HG03571 (cell line): Measurements from ENCODE around the gene MDFIC.

Source experiments
- ATAC-seq: cut with Tn5 transposase; IDR thresholded peaks from one replicate; pipeline ENCODE4 v1.9.1; 2021; ENCODE audit not compliant: unreplicated experiment

Gene MDFIC

DNA sequence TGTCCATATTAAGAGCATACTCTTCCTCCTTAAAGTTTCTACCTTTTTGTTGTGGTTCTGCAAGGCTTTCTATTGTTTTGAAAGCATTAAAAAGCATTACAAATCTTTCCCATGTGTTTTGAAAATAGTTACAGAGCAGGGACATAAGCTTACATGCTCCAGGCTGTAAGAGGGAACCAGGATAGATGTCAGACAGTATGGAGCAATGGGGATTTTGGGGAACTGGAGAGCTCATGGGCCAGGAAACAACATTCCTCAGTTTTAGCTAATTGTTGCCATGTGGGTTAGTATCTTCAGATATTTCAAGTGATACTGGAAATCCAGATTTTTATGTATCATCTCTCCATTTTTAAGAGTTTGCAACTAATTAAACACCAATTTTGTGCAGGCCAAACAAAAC is 3.5 kb downstream of the MDFIC start:
- no peak for ATAC-seq

DNA sequence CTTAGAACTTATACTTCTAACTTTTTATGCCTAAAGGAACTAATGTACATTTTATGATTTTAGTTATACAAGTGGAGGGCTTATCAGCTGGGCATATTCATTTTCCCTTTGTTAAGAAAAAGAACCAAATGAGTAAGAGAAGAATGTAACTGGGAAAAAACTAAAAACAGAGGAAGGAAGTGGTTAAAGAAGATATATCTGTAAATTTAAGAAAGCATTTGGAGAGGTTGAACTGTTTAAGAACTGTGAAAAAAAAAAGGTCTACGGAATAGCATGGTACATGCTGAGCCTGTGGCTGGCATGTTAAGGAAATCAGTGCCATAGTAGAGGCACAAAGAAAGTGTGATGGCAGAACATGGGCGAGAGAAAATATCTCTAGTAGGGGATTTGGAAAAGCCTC is 6.2 kb downstream of the MDFIC start:
- ATAC-seq = no peak

- no peak for ATAC-seq
Measured at GRCh38 chr7:114929570-114929969, 7.7 kb downstream of the MDFIC start.

DNA sequence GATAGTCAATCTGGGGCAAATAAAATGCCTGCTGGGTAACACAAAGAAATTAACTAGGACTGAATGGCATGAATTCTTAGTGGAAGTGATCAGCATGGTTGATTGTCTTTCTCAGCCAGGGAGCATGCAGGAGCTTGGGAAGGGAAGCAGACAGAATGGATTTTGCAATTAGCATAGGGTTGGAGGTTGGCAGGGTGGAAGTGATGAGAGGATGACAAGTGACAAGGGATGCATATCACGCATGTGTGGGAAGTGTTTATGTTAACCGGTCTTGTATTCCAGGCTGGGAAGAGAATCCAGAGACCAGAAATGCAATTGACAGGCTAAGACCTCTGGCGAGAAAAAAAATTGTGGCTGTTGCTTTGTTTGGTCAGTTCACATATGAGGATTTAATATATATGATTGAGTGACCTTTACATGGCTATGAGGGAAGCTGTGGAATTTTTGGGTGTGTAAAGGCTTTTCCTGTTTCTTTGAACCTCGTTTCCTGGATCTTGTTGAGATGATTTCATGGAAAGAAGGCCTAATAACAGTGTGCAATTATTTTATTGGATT is 8.3 kb downstream of the MDFIC start:
- ATAC-seq = no peak

- ATAC-seq = peak; percentile 48
Measured at GRCh38 chr7:114930829-114931655, 9.1 kb downstream of the MDFIC start.

- ATAC-seq = peak; percentile 68
Measured at GRCh38 chr7:114931656-114932011, 9.7 kb downstream of the MDFIC start.

GRCh38 chr7:114932991-114933390 is 11.1 kb downstream of the MDFIC start:
- ATAC-seq = no peak

DNA sequence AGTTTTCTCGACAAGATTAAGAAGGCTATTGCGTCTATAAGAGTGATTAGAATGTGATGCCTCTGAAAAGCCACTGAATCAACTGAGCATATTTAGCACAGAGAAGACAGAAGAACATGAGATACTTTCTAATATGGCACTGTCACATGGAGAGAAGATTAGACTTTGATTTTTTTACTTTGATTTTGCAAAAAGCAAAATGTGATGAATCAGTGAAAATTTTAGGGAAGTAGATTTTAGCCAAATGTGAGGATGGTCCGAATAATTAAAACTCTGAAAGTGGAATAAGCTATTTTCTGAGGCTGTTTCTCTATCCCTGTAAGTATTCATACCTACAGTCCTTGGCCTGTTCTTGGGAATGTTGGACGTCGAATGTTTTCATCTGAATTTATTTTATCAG is 11.8 kb downstream of the MDFIC start:
- ATAC-seq = no peak

- ATAC-seq = no peak
Measured at GRCh38 chr7:114934086-114934485, 12.2 kb downstream of the MDFIC start.

DNA sequence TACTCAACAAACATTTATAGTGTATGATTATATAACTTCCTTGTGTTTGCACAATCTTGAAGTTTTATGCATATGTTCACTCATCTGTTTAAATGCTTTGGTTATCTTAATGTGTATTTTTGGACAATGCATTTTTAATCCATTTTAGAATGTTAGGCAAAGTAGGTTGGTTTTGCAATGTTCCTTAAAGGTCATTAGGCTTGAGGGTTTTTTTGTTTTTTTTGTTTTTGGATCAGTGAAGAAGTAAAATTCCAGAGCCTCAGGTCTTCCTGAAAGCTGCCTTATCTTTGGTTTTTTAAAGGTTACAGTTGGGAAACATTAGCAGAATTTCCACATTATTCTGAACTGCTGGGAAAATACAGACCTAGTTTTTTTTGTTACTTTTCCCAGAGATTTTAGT is 12.8 kb downstream of the MDFIC start:
- ATAC-seq = no peak

DNA sequence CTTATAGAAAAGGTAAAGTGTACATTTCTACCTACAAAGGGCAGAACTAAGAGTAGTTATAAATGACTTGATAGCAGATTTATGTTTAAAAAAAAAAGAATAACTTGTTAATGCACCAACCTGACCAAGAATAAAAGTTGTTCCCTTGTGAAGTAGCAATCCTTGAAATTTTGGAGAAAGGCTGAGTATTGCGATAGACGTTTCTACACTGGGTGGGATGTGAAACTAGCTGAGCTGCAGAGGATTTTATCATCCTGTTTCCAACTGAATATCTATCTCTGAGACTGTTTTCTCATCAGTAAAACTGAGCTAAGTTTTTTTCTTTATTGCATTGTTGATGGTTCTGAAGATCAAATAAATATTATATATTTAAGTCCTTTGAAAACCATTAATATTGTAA is 14.6 kb downstream of the MDFIC start:
- ATAC-seq = no peak

DNA sequence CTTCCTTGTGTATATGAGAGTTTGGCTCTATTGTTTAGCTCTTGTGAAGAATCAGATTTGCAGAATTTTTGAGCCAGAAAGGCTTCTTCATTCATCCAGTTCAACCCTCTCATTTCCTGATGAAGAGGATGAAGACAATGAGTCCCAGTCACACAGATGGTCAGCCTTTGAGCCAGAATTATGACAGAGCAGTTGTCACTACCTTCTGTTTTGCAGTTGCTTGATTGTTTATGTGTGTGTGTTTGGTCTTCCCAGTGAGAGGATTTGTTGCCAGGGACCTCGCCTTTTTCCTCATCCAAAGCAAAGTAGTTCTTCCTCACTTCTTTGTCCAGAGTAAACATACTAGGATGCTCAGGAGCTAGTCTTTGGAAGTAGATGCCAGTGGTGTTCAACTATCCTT is 15.6 kb downstream of the MDFIC start:
- ATAC-seq = no peak

- ATAC-seq = no peak
Measured at GRCh38 chr7:114938785-114939184, 16.9 kb downstream of the MDFIC start.

GRCh38 chr7:114939484-114940097 is 17.7 kb downstream of the MDFIC start:
- ATAC-seq = no peak

GRCh38 chr7:114940220-114940619 is 18.3 kb downstream of the MDFIC start:
- ATAC-seq = no peak

- peak; percentile 57 for ATAC-seq
Measured at GRCh38 chr7:114941692-114942091, 19.8 kb downstream of the MDFIC start.

DNA sequence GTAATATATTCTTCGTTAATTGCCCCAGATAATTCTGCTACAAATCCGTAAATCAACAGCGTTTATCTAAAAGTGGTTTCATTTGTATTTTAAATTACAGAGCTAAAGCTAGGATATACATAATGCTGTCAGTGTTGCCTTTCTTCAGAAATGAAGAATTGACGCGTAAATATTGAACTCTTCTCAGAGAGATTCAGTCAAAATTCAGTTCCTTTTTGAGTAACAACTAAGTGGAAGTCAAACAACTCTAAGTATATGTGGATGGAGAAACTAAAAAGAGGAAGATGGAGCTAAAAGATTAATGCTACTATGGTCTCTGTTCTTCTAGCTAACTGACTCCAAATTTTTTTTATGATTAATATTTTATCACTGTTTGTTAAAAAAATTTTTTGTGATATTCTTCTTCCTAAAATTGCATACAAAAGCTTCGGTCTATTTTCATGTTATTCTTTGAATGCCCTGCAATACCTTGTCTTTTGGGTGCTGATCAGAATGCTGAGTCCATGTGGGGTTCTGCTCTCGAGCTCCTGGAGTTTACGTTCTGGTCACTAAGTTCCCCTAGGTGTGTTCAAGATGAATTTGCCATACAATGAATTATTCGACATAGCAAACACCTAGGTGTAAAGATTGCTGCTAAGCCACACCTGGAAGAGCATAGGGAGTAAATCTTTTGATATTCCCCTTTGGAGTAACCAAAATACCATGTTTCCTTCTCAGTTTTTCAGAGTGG is 20.7 kb downstream of the MDFIC start:
- ATAC-seq = peak; percentile 51

GRCh38 chr7:114943530-114943929 is 21.6 kb downstream of the MDFIC start:
- no peak for ATAC-seq

DNA sequence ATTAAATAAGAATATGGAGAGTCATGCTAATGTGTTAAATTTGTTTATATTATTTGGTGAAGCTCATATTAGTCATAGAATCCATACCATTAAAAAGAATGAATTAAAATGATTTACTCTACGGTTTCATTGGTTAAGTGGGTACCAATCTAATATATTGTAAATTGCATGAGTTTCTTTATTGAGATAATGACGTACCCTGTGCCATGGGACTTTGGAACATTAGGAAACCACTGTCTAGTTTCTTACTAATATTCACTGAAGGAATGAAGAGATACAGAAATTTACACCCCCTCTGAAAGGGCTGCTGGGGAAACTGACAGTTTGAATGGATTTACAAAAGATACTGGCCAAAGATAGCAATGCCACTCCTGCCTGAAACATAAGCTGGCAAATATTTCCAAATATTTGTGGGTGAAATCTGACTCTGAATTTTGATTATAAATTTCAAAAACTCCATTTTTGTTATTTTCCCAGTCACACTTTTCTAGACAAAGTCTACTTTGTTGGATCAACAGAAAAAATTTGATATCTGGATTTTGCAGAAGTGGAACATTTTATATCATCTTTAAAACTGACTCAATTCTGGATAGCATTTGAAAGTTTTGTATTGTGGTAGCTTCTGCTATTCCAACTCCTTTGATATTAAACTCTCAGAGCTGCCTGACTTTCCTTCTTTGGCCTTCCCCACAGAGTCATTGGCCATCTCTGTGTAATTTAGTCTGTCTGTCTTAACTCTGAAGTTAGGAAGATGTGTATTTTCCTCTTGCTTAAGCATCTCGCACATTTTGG is 22.3 kb downstream of the MDFIC start:
- ATAC-seq = no peak

GRCh38 chr7:114944745-114945625 is 23.1 kb downstream of the MDFIC start:
- ATAC-seq = no peak
